Right cardiac atrium (tissue), 5 donors: Measurements from ENCODE around the gene ASIC4. TPM values are rescaled to one million over a fixed set of nuclear protein-coding genes. Genes with fewer than 3 reads are reported as not detected.
A peak's percentile ranks its signal among the peaks of the same experiment; 100 is the strongest.

ENCODE experiments used
- ATAC-seq, 2 donors: fragments of 200-7000 bp; cut with Tn5 transposase; one replicate each; pipeline versions ENCODE4 v1.8.0 to v1.9.1; 2020; ENCODE audit warnings: moderate library complexity in 2 of 2, mild to moderate bottlenecking in 1 of 2
- DNase-seq, 3 donors: peaks; one replicate each; pipeline ENCODE4 v3.0.0-alpha.2; 2020
- H3K27ac ChIP-seq: one replicate; pipeline ENCODE4 v1.5.1; 2013; ENCODE audit warnings: mild to moderate bottlenecking, low read length, control low read depth, moderate library complexity
- H3K27me3 ChIP-seq: one replicate; pipeline ENCODE4 v1.6.1; 2013; ENCODE audit not compliant: control insufficient read depth, insufficient read depth
- H3K4me1 ChIP-seq: one replicate; pipeline ENCODE4 v1.6.1; 2013; ENCODE audit warnings: low read length; ENCODE audit not compliant: control insufficient read depth, insufficient read depth
- H3K4me3 ChIP-seq: one replicate; pipeline ENCODE4 v1.5.1; 2013; ENCODE audit warnings: low read length, control low read depth
- H3K9me3 ChIP-seq: one replicate; pipeline ENCODE4 v1.6.1; 2013; ENCODE audit warnings: low read length; ENCODE audit not compliant: control insufficient read depth
- WGBS: extraction: QIAGEN DNeasy Blood & Tissue Kit; methylation state at CpG from one replicate; pipeline ENCODE4 v1.1.7; 2013; 5-methylcytosine and 5-hydroxymethylcytosine counted together
- intact Hi-C, 4 donors: fragments of 100-400 bp; cut with DNase I; formaldehyde crosslinking; loops; one replicate each; pipeline versions ENCODE4 v1.11.0 to v1.14.0; 2022 to 2023
- polyA plus RNA-seq: library from polyadenylated mRNA; stranded (reverse); fragments of 200-250 nt; gene quantifications from one replicate; pipeline ENCODE4 v1.2.3, GENCODE V29; 2013
- total RNA-seq, 4 donors: library from RNA; stranded (reverse); fragmentation: NEBNext Ultra II Directional; extraction: Animal tissue kit (Norgen Biotek cat#: 25700); gene quantifications; one replicate each; pipeline ENCODE4 v1.2.1, GENCODE V29; 2021
- donor health status: healthy with polysubstance abuse.
- donor health status: DM: no; HTN: yes; CAD: no.
- donor health status: DM: no; HTN: no; CAD: no.
- donor health status: DM: no; HTN: yes; CAD: no; lungs with severe emphysema.
- donor health status: DM: yes; HTN: yes; CAD: no.

The ASIC4 gene
- total and polyA plus RNA-seq, 5 donors = 0.28 to 1.8 (median 1.5) TPM

DNA sequence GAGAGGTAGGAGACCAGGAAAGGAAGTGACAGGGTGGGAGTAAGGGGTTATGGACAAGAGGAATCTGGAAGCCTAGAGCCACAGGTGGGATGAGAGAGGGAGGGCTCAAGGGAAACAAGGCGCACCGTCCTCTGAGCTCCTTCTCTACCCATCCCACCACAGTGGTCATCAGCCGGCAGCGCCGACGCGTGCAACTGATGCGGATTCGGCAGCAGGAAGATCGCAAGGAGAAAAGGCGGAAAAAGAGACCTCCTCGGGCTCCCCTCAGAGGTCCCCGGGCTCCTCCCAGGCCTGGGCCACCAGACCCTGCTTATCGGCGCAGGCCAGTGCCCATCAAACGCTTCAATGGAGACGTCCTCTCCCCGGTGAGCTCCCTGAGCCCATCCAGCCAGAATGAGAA is 34.7 kb downstream of the ASIC4 start:
- H3K4me3 ChIP-seq = no peak overlapping the region
- H3K27me3 ChIP-seq = no peaks in the 10 kb centered on the region
- peaks cover 5% of the 10 kb centered on the region for H3K4me1 ChIP-seq
- WGBS = 93% methylated on average over 18 of the region's 18 CpGs
- intact Hi-C loops = loop anchor here in 1 of 4 donors (10.0 kb wide), 1 partner anchor 146 kb away; no protein-coding TSS in a partner anchor
- DNase-seq (peak in 1 of 3 donors; percentile 42), ATAC-seq (no peak)
- H3K9me3 ChIP-seq = no peaks in the 10 kb centered on the region
- H3K27ac ChIP-seq = no peak overlapping the region

DNA sequence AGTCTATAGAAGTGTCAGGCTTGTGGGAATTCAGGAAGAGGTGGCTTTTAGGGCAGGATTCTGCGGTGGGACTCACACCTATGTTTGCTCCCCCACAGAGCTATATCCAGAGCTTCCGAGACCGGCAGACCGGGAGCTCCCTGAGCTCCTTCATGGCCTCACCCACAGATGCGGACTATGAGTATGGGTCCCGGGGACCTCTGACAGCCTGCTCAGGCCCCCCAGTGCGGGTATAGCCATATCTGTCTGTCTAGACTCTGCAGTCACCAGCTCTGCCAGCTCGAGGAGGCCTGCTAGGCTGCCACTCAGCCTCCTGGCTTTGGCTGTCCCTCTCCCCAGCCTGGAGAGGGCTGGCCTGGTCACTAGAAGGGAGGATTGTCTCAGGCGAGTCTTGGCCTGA is 35.3 kb downstream of the ASIC4 start:
- no peaks in the 10 kb centered on the region for H3K27me3 ChIP-seq
- H3K27ac ChIP-seq = no peak overlapping the region
- ATAC-seq = no peak
- peaks cover 5% of the 10 kb centered on the region for H3K4me1 ChIP-seq
- no peak overlapping the region for H3K4me3 ChIP-seq
- no peak for DNase-seq
- intact Hi-C loops = loop anchor here in 1 of 4 donors (10.0 kb wide), 1 partner anchor 145 kb away; no protein-coding TSS in a partner anchor
- 86% methylated on average over 9 of the region's 9 CpGs for WGBS
- no peaks in the 10 kb centered on the region for H3K9me3 ChIP-seq

DNA sequence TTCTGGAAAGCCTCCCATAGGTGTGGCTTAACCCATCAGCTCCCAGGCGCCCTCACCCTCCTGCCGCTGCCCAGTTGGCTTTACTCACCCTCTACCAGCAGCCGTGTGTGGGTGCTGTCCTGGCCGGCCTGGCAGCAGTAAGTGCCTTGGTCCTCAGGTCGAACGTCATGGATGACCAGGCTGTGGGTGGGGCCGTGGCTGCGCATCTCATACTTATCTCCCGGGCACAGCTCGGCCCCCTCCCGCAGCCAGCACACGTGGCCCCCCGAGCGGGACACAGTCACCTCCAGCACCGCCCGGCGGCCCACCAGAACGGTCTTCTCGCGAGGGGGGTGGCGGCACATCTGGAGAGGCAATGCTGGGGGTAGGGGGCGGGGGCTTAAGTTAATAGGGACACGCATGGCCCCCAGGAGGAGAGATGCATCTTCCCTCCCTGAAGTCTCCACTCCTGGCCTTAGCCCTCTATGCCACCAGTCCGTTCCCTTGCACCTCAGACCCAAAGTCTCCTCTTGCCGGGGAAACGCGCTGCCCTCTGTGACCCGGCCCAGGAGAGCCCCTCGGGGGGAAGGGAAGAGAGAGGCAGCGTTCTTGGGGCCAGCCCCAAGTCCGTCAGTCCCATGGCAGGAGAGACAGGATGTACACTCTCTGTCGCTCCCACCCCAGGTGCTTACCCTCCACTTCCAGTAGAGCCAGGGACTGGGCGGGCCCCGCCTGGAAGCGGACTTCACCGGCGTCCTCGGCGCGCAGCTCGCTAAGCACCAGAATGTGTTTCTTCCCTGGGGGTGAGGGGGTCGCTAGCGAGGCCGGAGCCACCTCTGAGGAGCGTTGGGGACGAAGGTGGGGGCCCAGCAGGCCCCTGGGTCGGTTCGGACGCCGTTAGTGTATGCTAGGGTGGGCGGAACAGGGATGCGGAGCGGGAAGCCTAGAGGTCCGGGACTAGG is 37.4 kb downstream of the ASIC4 start:
- intact Hi-C loops = no loop called here
- H3K27ac ChIP-seq = no peak overlapping the region
- H3K9me3 ChIP-seq = no peaks in the 10 kb centered on the region
- H3K4me1 ChIP-seq = peaks cover 5% of the 10 kb centered on the region
- peak in 1 of 3 donors; percentile 71 for DNase-seq
- ATAC-seq = peak; percentile 5 to 17
- WGBS = 19% methylated on average over 54 of the region's 54 CpGs
- H3K27me3 ChIP-seq = no peaks in the 10 kb centered on the region
- H3K4me3 ChIP-seq = peak overlapping the region; percentile 42

DNA sequence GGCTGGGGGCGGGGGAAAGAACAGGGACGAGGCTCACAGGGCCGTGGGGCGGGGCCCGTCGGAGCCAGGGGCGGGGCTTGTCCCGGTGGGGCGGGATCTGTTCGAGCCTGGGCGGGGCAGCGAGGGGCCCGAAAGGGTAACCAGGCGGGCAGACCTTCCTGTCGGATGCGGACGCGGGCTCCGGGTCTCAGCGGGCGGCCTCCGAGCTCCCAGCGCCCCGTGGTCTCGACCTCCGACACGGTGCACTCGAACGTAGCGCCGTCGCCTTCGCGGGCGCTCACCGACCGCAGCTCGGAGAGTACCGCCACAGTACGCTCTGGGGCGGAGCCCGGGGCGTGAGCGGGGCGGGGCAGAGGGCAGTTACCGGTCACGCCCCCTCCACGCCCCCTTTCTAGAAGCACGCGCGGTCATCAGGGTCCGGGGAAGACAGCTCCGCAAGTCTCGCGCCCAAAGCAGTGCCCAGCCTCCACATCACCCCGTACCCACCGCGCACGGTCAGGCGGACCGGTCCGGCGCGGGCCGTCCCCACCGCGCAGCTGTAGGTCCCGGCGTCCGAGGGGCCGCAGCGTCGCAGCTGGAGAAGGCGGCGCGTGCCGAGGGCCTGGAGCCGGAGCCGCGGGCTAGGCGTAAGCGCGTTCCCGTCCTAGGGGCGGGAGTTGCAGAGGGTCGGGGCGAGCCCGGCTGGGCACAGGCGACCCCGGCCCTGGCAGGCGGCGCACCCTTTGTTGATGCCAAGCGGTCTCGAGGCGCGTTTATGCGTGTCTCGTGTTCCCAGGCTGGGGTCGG is 38.3 kb downstream of the ASIC4 start:
- Histone ChIP-seq H3K9me3 (no peaks in the 10 kb centered on the region), H3K4me1 (peaks cover 5% of the 10 kb centered on the region), H3K4me3 (peak overlapping the region; percentile 42), H3K27ac (no peak overlapping the region), H3K27me3 (no peaks in the 10 kb centered on the region)
- DNase-seq (peak; percentile 91 to 96 (median 94)), ATAC-seq (peak; percentile 91 to 92)
- intact Hi-C loops = no loop called here
- WGBS = 1% methylated on average over 99 of the region's 99 CpGs

DNA sequence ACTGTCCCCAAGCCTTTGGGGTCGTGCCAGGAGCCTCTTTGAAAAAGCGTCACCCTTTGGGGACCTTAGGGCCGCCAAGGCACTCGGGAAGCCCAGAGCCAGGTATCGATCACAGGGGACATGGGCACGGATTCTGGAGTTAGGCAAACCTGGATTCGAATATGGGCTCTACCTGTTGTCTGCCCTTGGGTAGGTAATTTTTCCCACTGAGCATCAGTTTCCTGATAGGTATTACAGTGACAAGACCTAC is 38.8 kb downstream of the ASIC4 start:
- H3K27me3 ChIP-seq = no peaks in the 10 kb centered on the region
- DNase-seq (no peak), ATAC-seq (no peak)
- H3K27ac ChIP-seq = no peak overlapping the region
- intact Hi-C loops = no loop called here
- no peaks in the 10 kb centered on the region for H3K9me3 ChIP-seq
- 32% methylated on average over 7 of the region's 7 CpGs for WGBS
- H3K4me1 ChIP-seq = peaks cover 5% of the 10 kb centered on the region
- no peak overlapping the region for H3K4me3 ChIP-seq

DNA sequence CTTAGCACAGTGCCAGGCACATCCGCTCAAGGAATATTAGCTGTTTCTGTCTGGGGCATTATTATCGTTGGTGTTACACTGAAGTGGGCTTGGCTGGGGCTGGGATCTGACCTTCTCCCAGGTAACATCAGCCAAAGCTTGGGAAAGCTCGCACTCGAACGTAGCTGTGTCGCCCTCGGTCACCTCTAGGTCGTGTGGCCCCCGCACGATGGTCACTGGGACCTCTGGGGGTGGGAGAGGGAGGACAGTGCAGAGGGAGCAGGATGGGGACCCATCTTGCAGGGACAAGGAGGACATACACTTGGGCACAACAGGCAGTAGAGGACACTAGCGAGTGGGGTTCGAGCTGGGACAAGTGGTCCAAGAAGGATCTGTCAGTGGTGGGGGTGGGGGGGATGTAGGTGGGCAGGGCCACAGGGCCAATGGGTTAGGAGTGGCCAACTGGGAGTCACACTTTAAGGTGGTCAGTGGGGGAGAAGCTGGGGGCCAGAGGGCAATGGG is 39.2 kb downstream of the ASIC4 start:
- no peaks in the 10 kb centered on the region for H3K9me3 ChIP-seq
- no peak for DNase-seq
- no peaks in the 10 kb centered on the region for H3K27me3 ChIP-seq
- WGBS = 78% methylated on average over 12 of the region's 12 CpGs
- no peak overlapping the region for H3K4me3 ChIP-seq
- intact Hi-C loops = no loop called here
- no peak for ATAC-seq
- peaks cover 5% of the 10 kb centered on the region for H3K4me1 ChIP-seq
- no peak overlapping the region for H3K27ac ChIP-seq

DNA sequence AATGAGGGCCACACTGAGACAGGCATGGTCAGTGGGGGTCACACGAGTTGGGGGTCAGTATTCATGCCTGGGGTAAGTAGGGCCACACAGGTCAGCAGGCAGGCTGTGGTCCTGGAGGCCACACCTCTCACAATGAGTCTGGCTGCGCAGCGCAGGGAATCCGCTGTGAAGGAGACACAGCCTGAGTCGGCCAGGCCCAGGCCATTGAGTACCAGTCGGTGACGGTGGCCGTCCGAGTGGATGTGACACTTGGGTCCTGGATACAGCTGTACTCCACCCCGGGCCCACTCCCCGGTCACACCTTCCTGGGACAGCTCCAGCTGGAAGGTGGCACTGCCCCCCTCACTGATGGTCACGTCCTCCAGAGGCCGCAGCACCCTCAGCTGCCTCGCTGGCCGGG is 40.1 kb downstream of the ASIC4 start:
- H3K4me3 ChIP-seq = no peak overlapping the region
- H3K27me3 ChIP-seq = no peaks in the 10 kb centered on the region
- WGBS = 94% methylated on average over 15 of the region's 15 CpGs
- intact Hi-C loops = no loop called here
- H3K4me1 ChIP-seq = peaks cover 5% of the 10 kb centered on the region
- DNase-seq = peak in 1 of 3 donors; percentile 56
- no peaks in the 10 kb centered on the region for H3K9me3 ChIP-seq
- ATAC-seq = no peak
- H3K27ac ChIP-seq = no peak overlapping the region

DNA sequence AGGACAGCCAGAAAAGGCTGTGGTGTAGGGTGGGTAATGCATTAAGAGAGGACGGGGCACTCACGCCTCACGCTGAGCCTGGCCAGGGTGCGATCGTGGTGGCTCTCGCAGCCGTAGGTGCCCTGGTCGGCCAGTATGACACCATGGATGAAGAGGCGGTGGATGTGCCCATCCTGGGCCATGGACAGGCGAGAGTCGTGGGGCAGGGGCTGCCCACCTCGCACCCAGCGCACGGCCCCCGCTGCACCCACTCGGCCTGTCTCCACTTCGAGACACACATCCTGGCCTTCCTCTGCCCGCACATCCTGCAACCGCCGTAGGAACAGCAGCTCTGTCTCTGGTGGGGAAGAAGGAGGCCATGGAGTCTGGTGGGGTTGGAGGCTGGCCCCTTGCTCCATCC is 41.7 kb downstream of the ASIC4 start:
- intact Hi-C loops = no loop called here
- no peak for ATAC-seq
- Histone ChIP-seq H3K4me3 (no peak overlapping the region), H3K4me1 (peaks cover 5% of the 10 kb centered on the region), H3K27me3 (no peaks in the 10 kb centered on the region), H3K9me3 (no peaks in the 10 kb centered on the region), H3K27ac (no peak overlapping the region)
- DNase-seq = peak in 2 of 3 donors; percentile 33 to 37
- WGBS = 94% methylated on average over 20 of the region's 20 CpGs

DNA sequence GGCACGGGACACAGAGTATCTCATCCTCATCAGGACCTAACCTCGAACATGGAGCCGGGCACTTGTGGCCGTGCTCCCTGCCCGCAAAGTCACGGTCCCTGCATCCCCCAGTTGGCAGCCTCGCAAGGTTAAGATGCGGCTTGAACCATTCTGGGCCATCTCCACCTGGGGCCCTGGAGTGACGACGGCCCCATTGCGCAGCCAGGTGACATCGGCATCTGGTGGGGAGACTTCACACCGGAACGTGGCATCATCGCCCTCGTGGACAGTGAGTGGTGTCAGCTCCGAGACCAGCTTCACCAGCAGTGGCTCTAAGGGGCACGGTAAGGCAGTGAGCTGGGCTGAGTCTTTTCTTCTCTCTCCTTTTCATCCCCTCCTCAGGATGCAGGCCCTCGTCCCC is 42.1 kb downstream of the ASIC4 start:
- WGBS = 90% methylated on average over 19 of the region's 19 CpGs
- H3K4me3 ChIP-seq = no peak overlapping the region
- intact Hi-C loops = no loop called here

DNA sequence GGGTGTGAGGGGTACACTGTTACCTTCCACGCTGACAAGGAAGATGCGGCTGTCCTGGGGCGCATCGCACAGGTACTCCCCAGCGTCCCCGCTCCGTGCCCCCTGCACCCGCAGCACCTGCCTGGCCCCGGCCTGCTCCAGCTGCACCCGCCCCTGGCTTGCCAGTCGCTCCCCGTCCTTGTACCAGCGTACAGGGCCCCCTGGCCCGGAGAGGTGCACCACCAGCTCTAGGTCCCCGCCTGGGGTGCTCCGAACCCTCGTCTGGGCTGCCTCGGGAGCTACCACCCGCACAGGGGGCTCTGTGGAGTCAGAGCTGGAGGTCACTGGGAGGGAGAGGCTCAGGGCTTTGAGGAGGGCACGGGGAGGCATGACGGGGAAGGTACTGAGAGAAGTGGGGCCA is 43.0 kb downstream of the ASIC4 start:
- no peak for ATAC-seq
- WGBS = 95% methylated on average over 21 of the region's 21 CpGs
- intact Hi-C loops = no loop called here
- no peaks in the 10 kb centered on the region for H3K9me3 ChIP-seq
- no peak overlapping the region for H3K4me3 ChIP-seq
- peaks cover 2% of the 10 kb centered on the region for H3K4me1 ChIP-seq
- peak in 2 of 3 donors; percentile 49 to 57 for DNase-seq
- H3K27me3 ChIP-seq = no peaks in the 10 kb centered on the region
- no peak overlapping the region for H3K27ac ChIP-seq

More for the DNA sequence above, 42.1 kb downstream of the ASIC4 start:
- ATAC-seq (no peak), DNase-seq (peak in 1 of 3 donors; percentile 41)
- no peak overlapping the region for H3K27ac ChIP-seq
- H3K4me1 ChIP-seq = peaks cover 5% of the 10 kb centered on the region
- no peaks in the 10 kb centered on the region for H3K27me3 ChIP-seq
- H3K9me3 ChIP-seq = no peaks in the 10 kb centered on the region
